H1 (cell line): ENCODE results near the gene COL16A1. TPM values are rescaled to one million over a fixed set of nuclear protein-coding genes. Genes with fewer than 3 reads are reported as not detected.

Experiments used
- CBX8 ChIP-seq: fragments of 300-800, 300-1000 bp; sonication (generic); IDR thresholded peaks from 2 replicates; pipeline ENCODE4 v1.7.1; 2016; ENCODE audit warnings: low read depth, low read length, borderline replicate concordance
- HDAC6 ChIP-seq: IDR thresholded peaks from one replicate; pipeline ENCODE4 v1.7.1; 2012; ENCODE audit warnings: low read depth, mild to moderate bottlenecking, inconsistent platforms, low read length, moderate library complexity
- MAFK ChIP-seq: IDR thresholded peaks from 2 replicates; pipeline ENCODE4 v1.6.1; 2012; ENCODE audit warnings: low read depth, mild to moderate bottlenecking, improper control_type of control experiment, low read length
- RNF2 ChIP-seq: fragments of 200-900, 300-1000 bp; sonication (generic); IDR thresholded peaks from 2 replicates; pipeline ENCODE4 v1.7.1; 2016; ENCODE audit warnings: borderline replicate concordance, low read depth, mild to moderate bottlenecking, antibody characterized with exemption, low read length; ENCODE audit not compliant: poor library complexity, severe bottlenecking; ENCODE audit errors: missing control alignments
- SIN3A ChIP-seq, 2 experiments: IDR thresholded peaks in 1 of 2; conservative IDR thresholded peaks in 1 of 2; 2 replicates each; pipeline ENCODE4 v1.6.1; 2011 to 2012; ENCODE audit warnings: low read length in 2 of 2, improper control_type of control experiment in 1 of 2, low read depth in 1 of 2, mild to moderate bottlenecking in 1 of 2
- TAF1 ChIP-seq: IDR thresholded peaks from 2 replicates; pipeline ENCODE4 v1.6.1; 2011; ENCODE audit warnings: mild to moderate bottlenecking, low read depth, low read length
- polyA plus RNA-seq, 7 experiments: library from polyadenylated mRNA; depleted of rRNA in 3 of 7; stranded (reverse) in 5 of 7; unstranded in 2 of 7; fragments of >200 nt in 5 of 7; fragments of 200-250 nt in 2 of 7; gene quantifications; 1 replicate in 5 of 7; 2 replicates in 1 of 7; 4 replicates in 1 of 7; pipeline versions ENCODE4 v1.2.1 to v1.2.3, GENCODE V29; 2011 to 2013; ENCODE audit warnings: missing spikeins in 2 of 7, mixed read lengths in 2 of 7
- total RNA-seq: library from RNA; stranded (reverse); fragmentation: NEBNext Ultra II Directional; extraction: Animal tissue kit (Norgen Biotek cat#: 25700); gene quantifications from 2 replicates; pipeline ENCODE4 v1.2.1, GENCODE V29; 2021

Gene COL16A1
- total and polyA plus RNA-seq, 2 of the 8 experiments (the other 6 are each of a cell fraction or from before 2014, with no cell fraction given), result 2.0 to 10.5 TPM

GRCh38 chr1:31673433-31673832 lies 30.4 kb downstream of the COL16A1 start (continued):
- TF ChIP-seq RNF2, result no peak
- TF ChIP-seq CBX8, result no peak
- TF ChIP-seq MAFK, result no peak
- TF ChIP-seq SIN3A (conservative IDR thresholded peaks at IDR 0.05 in 1 of 2, IDR thresholded peaks at IDR 0.05 in 1 of 2; ENCODE audit: low read depth in 1 of 2, low read length in 2 of 2), result no peak
- TF ChIP-seq TAF1, result no peak
- TF ChIP-seq HDAC6, result no peak
